IMR-90 (cell line): ENCODE data around the gene SLC6A4. TPM values are rescaled to one million over a fixed set of nuclear protein-coding genes. Genes with fewer than 3 reads are reported as not detected.

Source experiments
- ATAC-seq: fragments of 200-7000 bp; cut with Tn5 transposase; 2 replicates; pipeline ENCODE4 v1.9.1; 2020; ENCODE audit warnings: low read depth, mild to moderate bottlenecking, moderate library complexity
- BruUV-seq: library from RNA; stranded (reverse); fragments of 400-500 nt; replicated peaks from 2 replicates; lab custom pipeline; 2021; lab: Mats Ljungman, UMichigan
- CTCF ChIA-PET: fragments of 300-600 bp; formaldehyde crosslinking; extraction: SDS; loops from one replicate; lab custom pipeline; 2021; ENCODE audit warnings: antibody characterized with exemption; lab: Yijun Ruan, JAX
- POLR2A ChIA-PET: fragments of 300-600 bp; sonication (Branson Sonifier 250); formaldehyde crosslinking; loops from one replicate; lab custom pipeline; 2022; ENCODE audit warnings: antibody characterized with exemption; ENCODE audit not compliant: unreplicated experiment; lab: Charles Lee
- DNase-seq: peaks from one replicate; pipeline ENCODE4 v3.0.0; 2013
- H2AFZ ChIP-seq: replicated peaks from 2 replicates; pipeline ENCODE3; 2013; ENCODE audit warnings: low read length, mild to moderate bottlenecking; ENCODE audit not compliant: poor library complexity
- H2AK5ac ChIP-seq: 2 replicates; pipeline ENCODE4 v1.6.1; 2013; ENCODE audit warnings: low read depth, low read length, inconsistent platforms
- H2AK9ac ChIP-seq: replicated peaks from 2 replicates; pipeline ENCODE3; 2013; ENCODE audit warnings: mild to moderate bottlenecking, low read depth, low read length, moderate library complexity; ENCODE audit not compliant: poor library complexity
- H2BK120ac ChIP-seq: 2 replicates; pipeline ENCODE4 v1.6.1; 2013; ENCODE audit warnings: low read depth, low read length, inconsistent platforms
- H2BK15ac ChIP-seq: 3 replicates; pipeline ENCODE4 v1.6.1; 2013; ENCODE audit warnings: low read depth, low read length, inconsistent platforms
- H2BK20ac ChIP-seq: 2 replicates; pipeline ENCODE4 v1.6.1; 2013; ENCODE audit warnings: low read depth, mild to moderate bottlenecking, inconsistent platforms, low read length, moderate library complexity
- H2BK5ac ChIP-seq: 2 replicates; pipeline ENCODE4 v1.6.1; 2013; ENCODE audit warnings: mild to moderate bottlenecking, low read depth, low read length, inconsistent platforms; ENCODE audit not compliant: poor library complexity, severe bottlenecking
- H3K14ac ChIP-seq: replicated peaks from 2 replicates; pipeline ENCODE4 v1.6.1; 2013; ENCODE audit warnings: low read depth, low read length, inconsistent platforms
- H3K18ac ChIP-seq: 2 replicates; pipeline ENCODE4 v1.6.1; 2013; ENCODE audit warnings: low read depth, low read length, control low read depth
- H3K23ac ChIP-seq: 2 replicates; pipeline ENCODE4 v1.6.1; 2013; ENCODE audit warnings: low read depth, low read length, inconsistent platforms
- H3K27ac ChIP-seq: 2 replicates; pipeline ENCODE4 v1.5.1; 2013; ENCODE audit warnings: mild to moderate bottlenecking, control low read depth, low read length; ENCODE audit not compliant: insufficient read depth
- H3K27me3 ChIP-seq: 2 replicates; pipeline ENCODE4 v1.6.1; 2013; ENCODE audit warnings: low read length; ENCODE audit not compliant: control insufficient read depth, insufficient read depth
- H3K36me3 ChIP-seq: 2 replicates; pipeline ENCODE4 v1.6.1; 2013; ENCODE audit warnings: low read length, mixed read lengths; ENCODE audit not compliant: control insufficient read depth, insufficient read depth
- H3K4ac ChIP-seq: 2 replicates; pipeline ENCODE4 v1.6.1; 2013; ENCODE audit warnings: low read depth, low read length, inconsistent platforms
- H3K4me1 ChIP-seq: 2 replicates; pipeline ENCODE4 v1.6.1; 2013; ENCODE audit warnings: low read length, mixed read lengths; ENCODE audit not compliant: control insufficient read depth, insufficient read depth
- H3K4me2 ChIP-seq: 2 replicates; pipeline ENCODE4 v1.6.1; 2013; ENCODE audit warnings: low read depth, mild to moderate bottlenecking, control low read depth, low read length, moderate library complexity
- H3K4me3 ChIP-seq: 2 replicates; pipeline ENCODE4 v1.5.1; 2013; ENCODE audit warnings: low read depth, mild to moderate bottlenecking, control low read depth, low read length, moderate library complexity; ENCODE audit not compliant: insufficient read depth
- H3K56ac ChIP-seq: 2 replicates; pipeline ENCODE4 v1.6.1; 2013; ENCODE audit warnings: low read length, inconsistent platforms; ENCODE audit not compliant: insufficient read depth; ENCODE audit errors: extremely low read depth
- H3K79me1 ChIP-seq, 2 experiments: 2 replicates each; pipeline ENCODE4 v1.6.1; 2013; ENCODE audit warnings: low read length in 2 of 2, inconsistent platforms in 1 of 2, low read depth in 1 of 2
- H3K9ac ChIP-seq: 2 replicates; pipeline ENCODE4 v1.6.1; 2013; ENCODE audit warnings: low read depth, low read length, control low read depth
- H3K9me1 ChIP-seq: 2 replicates; pipeline ENCODE4 v1.6.1; 2013; ENCODE audit warnings: low read length, inconsistent platforms; ENCODE audit not compliant: insufficient read depth
- H3K9me3 ChIP-seq: 2 replicates; pipeline ENCODE4 v1.6.1; 2013; ENCODE audit warnings: low read length; ENCODE audit not compliant: control insufficient read depth, insufficient read depth
- H4K20me1 ChIP-seq: 2 replicates; pipeline ENCODE4 v1.6.1; 2013; ENCODE audit warnings: low read length, inconsistent platforms; ENCODE audit not compliant: insufficient read depth
- H4K5ac ChIP-seq: 2 replicates; pipeline ENCODE4 v1.6.1; 2013; ENCODE audit warnings: mild to moderate bottlenecking, low read depth, low read length, control low read depth
- H4K8ac ChIP-seq, 2 experiments: 2 replicates each; pipeline ENCODE4 v1.6.1; 2013; ENCODE audit warnings: low read depth in 2 of 2, low read length in 2 of 2, control low read depth in 1 of 2, inconsistent platforms in 1 of 2
- H4K91ac ChIP-seq: 2 replicates; pipeline ENCODE4 v1.6.1; 2013; ENCODE audit warnings: low read depth, low read length, inconsistent platforms; ENCODE audit not compliant: insufficient read depth
- BHLHE40 ChIP-seq: fragments of 150-350 bp; IDR thresholded peaks from 2 replicates; pipeline ENCODE4 v1.6.1; 2016; ENCODE audit warnings: mild to moderate bottlenecking, low read depth, low read length
- CEBPB ChIP-seq: IDR thresholded peaks from 2 replicates; pipeline ENCODE4 v1.6.1; 2012; ENCODE audit warnings: low read depth, low read length, improper control_type of control experiment
- CHD1 ChIP-seq: IDR thresholded peaks from 2 replicates; pipeline ENCODE4 v1.6.1; 2012; ENCODE audit warnings: low read depth, low read length, improper control_type of control experiment
- CTCF ChIP-seq: conservative IDR thresholded peaks from 2 replicates; pipeline ENCODE4 v1.5.1; 2012; ENCODE audit warnings: mild to moderate bottlenecking, low read depth, low read length, improper control_type of control experiment
- ELK1 ChIP-seq: fragments of 150-350 bp; IDR thresholded peaks from 2 replicates; pipeline ENCODE4 v1.6.1; 2016; ENCODE audit warnings: low read depth, mild to moderate bottlenecking, low read length, moderate library complexity, borderline replicate concordance
- FOS ChIP-seq: fragments of 150-350 bp; IDR thresholded peaks from 2 replicates; pipeline ENCODE4 v1.6.1; 2016; ENCODE audit warnings: low read depth, low read length
- MXI1 ChIP-seq: IDR thresholded peaks from 2 replicates; pipeline ENCODE4 v1.6.1; 2012; ENCODE audit warnings: low read depth, mild to moderate bottlenecking, low read length, moderate library complexity, borderline replicate concordance
- NFE2L2 ChIP-seq: fragments of 150-350 bp; IDR thresholded peaks from 2 replicates; pipeline ENCODE4 v1.6.1; 2016; ENCODE audit warnings: low read depth, mild to moderate bottlenecking, low read length
- RAD21 ChIP-seq: IDR thresholded peaks from 2 replicates; pipeline ENCODE4 v1.6.1; 2012; ENCODE audit warnings: low read length, improper control_type of control experiment
- RCOR1 ChIP-seq: IDR thresholded peaks from 2 replicates; pipeline ENCODE4 v1.6.1; 2012; ENCODE audit warnings: mild to moderate bottlenecking, low read length, improper control_type of control experiment; ENCODE audit not compliant: insufficient replicate concordance
- RFX5 ChIP-seq: IDR thresholded peaks from 2 replicates; pipeline ENCODE4 v1.8.0; 2012; ENCODE audit warnings: low read depth, mild to moderate bottlenecking, low read length, moderate library complexity
- WGBS, 2 experiments: methylation state at CpG; one replicate each; pipeline versions ENCODE4 v1.1.5 to v1.1.7; 2013; ENCODE audit warnings: missing lambda C conversion rate in 2 of 2; ENCODE audit not compliant: insufficient read length in 1 of 2; ENCODE audit errors: extremely low coverage in 2 of 2; 5-methylcytosine and 5-hydroxymethylcytosine counted together
- dilution Hi-C: fragments of 300-500 bp; cut with HindIII; formaldehyde crosslinking; loops from one replicate; pipeline ENCODE4 v1.14.3; 2018; ENCODE audit warnings: low sequenced_read_pairs; ENCODE audit not compliant: unreplicated experiment
- in situ Hi-C: fragments of 300-500 bp; cut with MboI; formaldehyde crosslinking; loops from 3 replicates; pipeline ENCODE4 v1.14.3; 2019; ENCODE audit warnings: low sequenced_read_pairs, inconsistent platforms, mixed read lengths
- intact Hi-C: fragments of 100-400 bp; cut with micrococcal nuclease; formaldehyde crosslinking; loops from 2 replicates; pipeline ENCODE4 v1.10.0; 2022
- polyA plus RNA-seq, 3 experiments: library from polyadenylated mRNA; depleted of rRNA; stranded (reverse); fragments of >200 nt; gene quantifications; 2 replicates each; pipeline ENCODE4 v1.2.3, GENCODE V29; 2012; ENCODE audit warnings: low replicate concordance in 1 of 3
- total RNA-seq: library from RNA; depleted of rRNA; stranded (reverse); fragments of >200 nt; gene quantifications from 2 replicates; pipeline ENCODE4 v1.2.3, GENCODE V29; 2012

SLC6A4 gene
- total and polyA plus RNA-seq, 2 of the 4 experiments (the other 2 are of a cell fraction), result under 0.01 TPM; not detected in 1

GRCh38 chr17:30238003-30238344 lies 2.5 kb upstream of the SLC6A4 start:
- ChIA-PET CTCF (no interaction called here), POLR2A (no interaction called here)
- ATAC-seq, result no peak
- Histone ChIP-seq H4K91ac (no peak overlapping the region), H3K27me3 (peaks cover 59% of the 10 kb centered on the region), H3K4me2 (no peak overlapping the region), H3K56ac (no peak overlapping the region), H4K20me1 (no peaks in the 10 kb centered on the region), H2BK20ac (no peak overlapping the region), H2AK5ac (no peak overlapping the region), H4K8ac (no peak overlapping the region), H3K79me1 (no peaks in the 10 kb centered on the region), H4K5ac (no peak overlapping the region), H3K27ac (no peak overlapping the region), H2AFZ (no peak overlapping the region), H2BK5ac (no peak overlapping the region), H3K9me1 (no peaks in the 10 kb centered on the region; the same call in 1 of the 2 replicates), H3K23ac (no peak overlapping the region), H3K9me3 (no peaks in the 10 kb centered on the region; the same call in 1 of the 2 replicates), H3K4me1 (peaks cover 5% of the 10 kb centered on the region; the same call in 1 of the 2 replicates), H3K14ac (no peak overlapping the region), H2BK120ac (no peak overlapping the region), H3K4me3 (no peak overlapping the region), H3K36me3 (no peaks in the 10 kb centered on the region), H3K9ac (no peak overlapping the region), H3K4ac (no peak overlapping the region), H3K18ac (no peak overlapping the region), H2BK15ac (no peak overlapping the region), H2AK9ac (no peak overlapping the region)
- intact Hi-C loops, result no loop called here
- dilution Hi-C loops, result no loop called here
- TF ChIP-seq RFX5, result no peak
- TF ChIP-seq FOS, result no peak
- no peak for TF ChIP-seq MXI1
- TF ChIP-seq NFE2L2, result no peak
- TF ChIP-seq CTCF, result no peak
- TF ChIP-seq ELK1, result no peak
- TF ChIP-seq BHLHE40, result no peak
- no peak for TF ChIP-seq RAD21
- TF ChIP-seq RCOR1, result no peak
- no peak for TF ChIP-seq CEBPB
- TF ChIP-seq CHD1, result no peak
- WGBS, 2 experiments, result 13% methylated on average over 3 of the region's 7 CpGs; no CpG with 5 or more reads in 1 of the 2 experiments
- no TSS peak for BruUV-seq
- in situ Hi-C loops, result no loop called here
- no peak for DNase-seq
